GM06990 (cell line): ENCODE results near the gene MCEMP1.

Experiments
- DNase-seq: peaks from one replicate; pipeline ENCODE4 v3.0.0-alpha.2; 2011; ENCODE audit not compliant: insufficient read length; ENCODE audit errors: extremely low read depth
- H3K27me3 ChIP-seq: replicated peaks from 2 replicates; pipeline ENCODE4 v1.6.0; 2011; ENCODE audit warnings: low read length; ENCODE audit not compliant: control insufficient read depth, insufficient read depth
- H3K36me3 ChIP-seq: 2 replicates; pipeline ENCODE4 v1.5.1; 2011; ENCODE audit warnings: low read length; ENCODE audit not compliant: control insufficient read depth, insufficient read depth
- H3K4me3 ChIP-seq: replicated peaks from 2 replicates; pipeline ENCODE4 v1.5.1; 2011; ENCODE audit warnings: low read depth, mild to moderate bottlenecking, control low read depth, low read length
- CTCF ChIP-seq: IDR thresholded peaks from 2 replicates; pipeline ENCODE4 v1.5.1; 2011; ENCODE audit warnings: low read length, control low read depth, mild to moderate bottlenecking, inconsistent platforms; ENCODE audit not compliant: insufficient read depth, poor library complexity, severe bottlenecking

Gene MCEMP1

GRCh38 chr19:7676376-7676775, 514 bp upstream of the MCEMP1 start:
- no peaks in the 10 kb centered on the region for H3K27me3 ChIP-seq
- TF ChIP-seq CTCF = no peak
- H3K4me3 ChIP-seq = no peak overlapping the region
- H3K36me3 ChIP-seq = no peaks in the 10 kb centered on the region
- DNase-seq = no peak

- Histone ChIP-seq H3K27me3 (no peaks in the 10 kb centered on the region), H3K36me3 (peaks cover 5% of the 10 kb centered on the region), H3K4me3 (no peak overlapping the region)
- TF ChIP-seq CTCF = no peak
- no peak for DNase-seq
These were observed 900 bp downstream of the MCEMP1 start for GRCh38 chr19:7677669-7678311.

- peak; percentile 72 for TF ChIP-seq CTCF
- Histone ChIP-seq H3K36me3 (peaks cover 8% of the 10 kb centered on the region), H3K27me3 (no peaks in the 10 kb centered on the region), H3K4me3 (no peak overlapping the region)
- DNase-seq = peak; percentile 60
These were observed 2.3 kb downstream of the MCEMP1 start for GRCh38 chr19:7678971-7679751.

GRCh38 chr19:7679771-7680605, 3.1 kb downstream of the MCEMP1 start:
- no peaks in the 10 kb centered on the region for H3K27me3 ChIP-seq
- H3K4me3 ChIP-seq = peak overlapping the region; percentile 94
- H3K36me3 ChIP-seq = peaks cover 8% of the 10 kb centered on the region
- no peak for TF ChIP-seq CTCF
- no peak for DNase-seq

GRCh38 chr19:7680606-7681339, 3.9 kb downstream of the MCEMP1 start, which contains the start of gene TRAPPC5:
TSS of gene TRAPPC5 (plus strand) at chr19:7680833. CDS start at chr19:7682254, 1,421 bp downstream.
- DNase-seq = peak; percentile 87
- TF ChIP-seq CTCF = peak; percentile 33
- Histone ChIP-seq H3K27me3 (no peaks in the 10 kb centered on the region), H3K4me3 (peak within 1 kb of the TSS; percentile 94), H3K36me3 (peaks cover 8% of the 10 kb centered on the region)
